Measurements from ENCODE around the gene LRRC39.

The LRRC39 gene

DNA sequence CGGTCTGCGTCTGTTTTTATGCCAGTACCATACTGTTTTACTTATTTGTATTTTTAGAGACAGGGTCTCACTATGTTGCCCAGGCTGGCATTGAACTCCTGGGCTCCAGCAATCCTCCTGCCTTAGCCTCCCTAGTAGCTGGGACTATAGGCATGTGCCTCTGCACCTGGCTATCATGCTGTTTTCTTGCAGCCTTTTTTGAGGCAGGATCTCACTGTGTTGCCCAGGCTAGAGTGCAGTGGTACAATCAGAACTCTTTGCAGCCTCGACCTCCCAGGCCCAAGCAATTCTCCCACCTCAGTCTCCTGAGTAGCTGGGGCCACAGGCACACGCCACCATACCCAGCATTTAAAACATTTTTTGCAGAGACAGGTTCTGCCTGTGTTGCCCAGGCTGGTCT lies 5.3 kb upstream of the LRRC39 start:
- no peak overlapping the region for H3K4me3 ChIP-seq (ENCODE audit: low read depth, low read length)
- no peak for TF ChIP-seq CTCF (conservative IDR thresholded peaks at IDR 0.05; ENCODE audit: low read depth, low read length)
- no peak for DNase-seq (ENCODE audit: low read depth)

GRCh38 chr1:100177295-100178041 lies 588 bp downstream of the LRRC39 start:
- no peak overlapping the region for H3K4me3 ChIP-seq (ENCODE audit: low read depth, low read length)
- no peak for TF ChIP-seq CTCF (conservative IDR thresholded peaks at IDR 0.05; ENCODE audit: low read depth, low read length)
- no peak for DNase-seq (ENCODE audit: low read depth)

DNA sequence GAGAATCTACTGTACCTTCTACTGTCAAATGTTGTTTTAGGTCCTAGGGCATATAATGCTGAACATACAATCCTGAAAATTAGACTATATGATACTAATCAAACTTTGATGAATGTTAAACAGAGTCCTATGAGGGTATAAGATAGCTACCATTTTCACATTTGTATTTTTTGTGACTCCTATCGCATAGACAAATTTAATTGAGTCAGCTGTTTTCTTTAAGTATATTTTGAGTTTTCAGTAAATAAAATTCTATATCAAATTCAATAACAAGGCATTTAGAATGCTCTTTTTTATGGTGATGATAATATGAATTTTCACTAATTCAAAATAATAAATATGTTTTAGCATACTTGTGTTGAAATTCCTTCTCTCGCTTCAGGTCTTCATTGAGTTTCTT lies 10.0 kb downstream of the LRRC39 start:
- no peak for DNase-seq (ENCODE audit: low read depth)
- no peak overlapping the region for H3K4me3 ChIP-seq (ENCODE audit: low read depth, low read length)
- no peak for TF ChIP-seq CTCF (conservative IDR thresholded peaks at IDR 0.05; ENCODE audit: low read depth, low read length)

- no peak overlapping the region for H3K4me3 ChIP-seq (ENCODE audit: low read depth, low read length)
- TF ChIP-seq CTCF (conservative IDR thresholded peaks at IDR 0.05; ENCODE audit: low read depth, low read length), result no peak
- DNase-seq (ENCODE audit: low read depth), result no peak
Observed at GRCh38 chr1:100164702-100165101, 13.4 kb downstream of the LRRC39 start.

- no peak for TF ChIP-seq CTCF (conservative IDR thresholded peaks at IDR 0.05; ENCODE audit: low read depth, low read length)
- no peak overlapping the region for H3K4me3 ChIP-seq (ENCODE audit: low read depth, low read length)
- DNase-seq (ENCODE audit: low read depth), result peak; percentile 78
Observed at GRCh38 chr1:100164216-100164615, 13.8 kb downstream of the LRRC39 start.

GRCh38 chr1:100162881-100163280 lies 15.2 kb downstream of the LRRC39 start:
- DNase-seq (ENCODE audit: low read depth), result no peak

More at GRCh38 chr1:100162881-100163280, 15.2 kb downstream of the LRRC39 start:
- H3K4me3 ChIP-seq (ENCODE audit: low read depth, low read length), result no peak overlapping the region
- TF ChIP-seq CTCF (conservative IDR thresholded peaks at IDR 0.05; ENCODE audit: low read depth, low read length), result no peak

Measured in choroid plexus epithelial cell (primary cell).